HUDEP-2 (cell line): ENCODE measurements around the gene CACNA1S.

Experiments used
- DNase-seq, 76 experiments: peaks; one replicate each; lab custom pipeline; 2025; ENCODE audit not compliant: unreplicated experiment in 76 of 76; lab: John Stamatoyannopoulos, UW

Gene CACNA1S

GRCh38 chr1:201112173-201112731, at the start of gene CACNA1S:
Gene CACNA1S, minus strand, starts transcription at chr1:201112426. Its CDS starts 87 bp downstream, at chr1:201112339.
- DNase-seq, result no peak

- no peak for DNase-seq
Measured at GRCh38 chr1:201157949-201158348, 45.7 kb upstream of the CACNA1S start.

GRCh38 chr1:201156819-201157218, 44.6 kb upstream of the CACNA1S start:
- no peak for DNase-seq

DNA sequence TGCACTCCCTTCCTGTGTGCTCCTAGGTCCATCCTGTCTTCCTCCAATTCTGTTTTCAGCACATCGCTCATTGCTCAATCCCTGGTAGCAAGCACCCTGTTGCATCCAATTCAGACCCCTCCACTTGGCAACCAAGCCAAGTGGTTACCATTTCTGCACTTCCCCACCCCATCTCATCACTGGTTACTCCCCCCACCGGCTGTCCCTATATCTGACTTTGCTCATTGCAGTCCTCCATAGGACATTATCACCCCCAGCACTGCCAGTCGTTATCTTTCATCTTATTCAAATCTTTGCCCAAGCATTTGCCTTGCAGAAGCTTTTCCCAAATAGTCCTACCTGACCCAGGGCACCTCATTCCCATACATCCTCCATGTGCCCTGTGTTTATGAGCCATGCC, 44.1 kb upstream of the CACNA1S start:
- DNase-seq, result no peak

GRCh38 chr1:201155354-201155753, 43.1 kb upstream of the CACNA1S start:
- no peak for DNase-seq

GRCh38 chr1:201154389-201155165, 42.4 kb upstream of the CACNA1S start, which contains the start of gene TMEM9:
Gene TMEM9, minus strand, starts transcription at chr1:201154474. Its CDS starts 551 bp downstream, at chr1:201153923.
- DNase-seq, result peak; percentile 10 to 96 (median 92)

- DNase-seq, result peak in 57 of 76 experiments; percentile 2 to 90 (median 38)
Measured at GRCh38 chr1:201153474-201154388, 41.5 kb upstream of the CACNA1S start.

DNA sequence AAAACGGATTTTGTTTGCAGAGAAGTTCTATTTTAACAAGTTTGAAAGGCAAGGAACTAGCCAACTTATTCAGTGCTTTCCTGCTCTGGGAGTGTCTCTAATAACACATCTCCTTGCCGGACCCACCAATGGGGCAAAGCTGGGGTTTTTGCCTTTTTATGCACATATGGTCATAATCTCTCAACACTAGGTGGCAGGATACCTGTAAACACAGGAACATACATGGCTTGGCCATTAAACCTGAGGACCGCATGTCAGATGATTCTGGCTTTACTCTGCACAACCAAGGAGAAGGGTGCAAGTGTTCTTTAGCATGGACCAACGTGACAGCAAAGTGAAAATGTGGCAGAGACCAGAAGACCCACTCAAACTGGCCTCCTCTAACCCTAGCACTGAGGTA, 37.2 kb upstream of the CACNA1S start:
- DNase-seq, result peak in 19 of 76 experiments; percentile 3 to 45 (median 32)

DNA sequence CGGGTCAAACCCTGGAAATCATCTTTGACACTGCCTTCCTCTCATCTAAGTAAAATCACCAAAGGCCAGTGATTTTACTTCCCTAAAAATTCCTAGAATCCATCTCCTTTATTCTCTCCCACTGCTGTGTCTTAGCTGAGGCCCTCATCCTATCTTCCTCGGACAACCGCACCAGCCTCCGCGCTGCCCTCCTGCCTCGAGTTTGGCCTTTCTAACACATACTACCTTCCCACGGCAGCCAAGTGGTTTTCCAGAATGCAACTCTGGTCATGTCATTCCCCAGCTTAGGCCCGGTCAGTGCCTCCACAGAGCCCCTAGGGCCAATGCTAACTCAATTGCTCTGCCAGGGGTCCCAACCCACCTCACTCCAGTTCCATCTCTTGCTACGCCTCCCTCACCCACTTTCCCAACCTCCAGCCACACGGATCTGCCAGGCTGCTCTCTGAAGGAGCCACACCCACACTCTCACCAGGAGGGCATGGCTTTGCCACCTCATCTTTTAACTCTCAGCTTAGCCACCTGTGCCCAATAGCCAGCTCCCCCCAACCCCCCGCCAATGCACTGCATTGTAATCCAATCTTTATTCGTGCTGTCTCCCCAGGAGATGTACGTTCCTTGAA, 35.3 kb upstream of the CACNA1S start:
- no peak for DNase-seq

DNA sequence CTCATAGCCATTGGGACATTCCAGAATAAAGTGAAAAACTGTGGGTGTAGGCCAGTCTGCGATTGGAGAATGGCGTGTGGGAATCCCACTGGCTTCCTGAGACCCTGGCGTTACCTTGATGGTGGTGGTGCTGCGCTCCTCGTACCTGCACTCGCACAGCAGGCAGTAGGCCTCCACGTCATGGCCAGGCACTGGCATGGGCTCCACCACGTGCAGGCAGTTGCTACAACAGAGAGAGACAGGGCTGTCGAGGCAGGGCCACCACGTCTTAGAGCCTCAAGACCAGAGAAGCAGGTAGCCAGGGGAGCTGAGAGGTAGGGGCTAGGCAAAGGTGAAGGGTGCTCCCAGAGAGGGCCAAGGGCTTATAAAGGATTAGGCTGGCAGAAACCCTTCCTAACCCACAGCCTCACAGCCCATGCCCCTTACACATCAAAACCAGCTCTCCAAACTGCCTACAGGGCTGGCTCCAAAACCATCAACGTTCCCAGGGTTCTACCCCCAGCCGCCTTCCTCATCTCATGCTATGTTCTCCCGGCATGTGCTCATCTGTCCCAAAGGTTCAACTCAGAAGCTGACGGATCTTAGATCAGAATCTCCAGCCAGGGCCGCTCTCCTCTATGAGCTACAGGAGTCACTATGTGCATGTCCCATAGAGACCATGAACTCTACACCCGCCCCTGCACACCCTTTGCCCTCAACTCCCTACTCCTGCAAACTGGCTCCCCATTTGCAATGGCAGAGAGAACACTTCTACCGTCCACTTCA, 34.6 kb upstream of the CACNA1S start:
- no peak for DNase-seq

DNA sequence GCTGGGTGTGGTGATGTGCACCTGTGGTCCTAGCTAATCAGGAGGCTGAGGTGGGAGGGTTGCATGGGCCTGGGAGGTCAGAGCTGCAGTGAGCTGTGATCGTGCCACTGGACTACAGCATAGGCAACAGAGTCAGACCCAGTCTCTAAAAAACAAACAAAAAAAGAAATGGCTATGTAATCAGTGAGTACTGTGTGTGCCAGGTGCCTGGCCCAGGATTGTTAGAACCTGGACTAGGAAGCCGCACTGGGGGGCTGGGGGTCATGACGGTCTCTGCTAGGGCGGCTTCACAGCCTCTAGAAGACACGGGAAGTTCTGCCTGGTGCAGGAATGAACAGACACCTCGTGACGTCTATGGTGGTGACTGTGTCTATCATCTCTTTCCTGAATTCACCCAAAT, 33.6 kb upstream of the CACNA1S start:
- DNase-seq, result no peak

DNA sequence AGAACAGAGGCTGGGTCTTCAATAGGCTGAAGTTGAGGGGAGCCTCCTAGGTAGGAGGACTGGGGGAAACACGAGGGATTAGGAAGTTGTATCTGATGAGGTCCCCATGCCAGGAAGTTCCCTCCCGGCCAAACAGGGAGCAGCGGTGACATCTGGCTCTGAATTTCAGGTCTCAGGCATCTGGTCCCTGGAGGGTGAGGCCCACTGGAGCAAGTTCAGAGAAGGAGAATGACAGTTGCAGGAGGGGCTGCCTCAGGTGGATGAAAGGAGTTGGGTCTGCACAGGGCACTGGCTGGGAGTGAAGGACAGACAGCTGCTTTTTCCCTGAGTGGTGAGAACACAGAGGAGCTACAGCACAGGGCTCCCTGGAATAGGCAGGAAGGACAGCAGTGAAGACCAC, 32.9 kb upstream of the CACNA1S start:
- DNase-seq, result no peak

- no peak for DNase-seq
Measured at GRCh38 chr1:201144701-201145100, 32.5 kb upstream of the CACNA1S start.

DNA sequence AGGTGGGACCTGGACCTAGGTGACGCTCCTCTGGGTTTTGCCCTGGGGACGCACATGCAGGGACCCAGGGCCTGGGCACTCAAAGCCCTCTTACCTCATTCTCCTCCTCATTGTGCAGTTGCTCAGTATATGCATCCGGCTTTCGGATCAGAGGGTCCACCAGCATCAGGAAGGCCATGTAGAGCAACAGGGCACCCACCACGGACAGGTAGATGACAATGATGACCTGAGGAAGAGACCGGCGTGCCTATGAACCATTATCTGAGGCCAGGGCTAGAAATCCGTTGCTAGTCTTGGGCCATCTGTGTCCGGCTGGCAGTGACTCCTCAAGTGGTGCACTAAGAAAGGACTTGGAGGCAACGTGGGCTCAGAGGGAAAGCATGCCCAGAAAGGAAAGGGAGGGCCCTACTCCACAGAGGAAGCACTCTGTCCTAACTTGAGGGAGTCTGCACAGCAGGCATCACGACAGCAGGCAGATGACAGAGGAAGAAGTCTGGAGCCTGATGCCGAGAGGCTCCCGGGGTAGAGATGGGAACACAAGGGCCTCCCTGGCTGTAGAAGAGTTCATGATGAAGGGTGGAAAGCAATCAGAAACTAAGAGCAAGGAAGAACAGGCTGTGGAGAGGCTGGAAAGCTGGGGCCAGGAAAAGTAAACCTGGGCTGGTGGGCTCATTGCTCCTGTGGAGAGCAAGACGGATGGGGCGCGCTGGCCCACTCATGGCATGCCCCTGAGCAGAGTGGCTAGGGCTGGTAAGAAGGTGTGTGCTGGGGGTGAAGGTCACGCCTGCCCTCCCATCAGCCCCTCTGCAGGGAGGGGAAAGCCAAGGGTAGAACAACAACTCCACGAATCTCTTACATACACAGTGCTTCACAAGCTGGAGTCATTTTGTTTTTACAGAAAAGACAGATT, 31.8 kb upstream of the CACNA1S start:
- no peak for DNase-seq

GRCh38 chr1:201142849-201143725, 30.9 kb upstream of the CACNA1S start:
- no peak for DNase-seq

DNA sequence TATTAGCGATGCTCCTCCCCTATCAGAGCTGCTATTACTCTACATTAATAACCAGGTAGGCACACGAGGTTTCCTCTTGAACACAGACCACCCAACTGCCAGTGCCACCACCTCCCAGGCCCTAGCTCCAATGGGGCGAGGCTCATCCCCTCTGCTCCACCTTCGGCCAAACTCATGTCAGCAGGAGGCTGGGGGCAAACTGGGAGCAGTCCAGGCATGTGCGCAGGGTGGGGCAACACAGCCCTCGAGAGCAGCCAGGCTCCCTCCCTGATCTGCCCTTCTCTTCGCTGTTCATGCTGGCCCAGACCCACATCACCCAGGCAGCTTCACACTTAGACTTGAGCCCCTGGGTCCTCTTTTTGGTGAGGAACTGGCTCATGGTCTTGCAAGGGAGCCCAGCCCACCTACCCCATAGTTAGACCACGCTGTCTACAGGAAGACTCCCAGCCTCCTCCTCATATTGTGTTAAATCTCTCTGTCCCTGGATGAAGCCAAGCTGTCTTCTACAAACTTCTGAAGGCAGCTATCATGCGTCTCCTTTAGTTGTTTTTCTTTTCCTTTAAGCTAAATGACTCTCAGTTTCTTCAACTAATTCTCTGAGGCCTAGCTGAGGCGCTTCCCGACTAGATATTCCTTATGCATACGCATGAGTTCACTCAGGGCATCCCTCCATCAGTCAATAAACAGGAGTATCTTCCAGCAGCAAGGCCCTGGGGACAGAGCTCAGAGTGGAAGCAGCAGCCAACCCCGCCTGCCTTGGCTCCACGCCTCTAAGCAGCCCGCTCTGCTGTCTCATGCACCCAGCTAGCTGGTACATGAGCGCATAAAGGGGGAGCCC, 30.0 kb upstream of the CACNA1S start:
- no peak for DNase-seq

DNA sequence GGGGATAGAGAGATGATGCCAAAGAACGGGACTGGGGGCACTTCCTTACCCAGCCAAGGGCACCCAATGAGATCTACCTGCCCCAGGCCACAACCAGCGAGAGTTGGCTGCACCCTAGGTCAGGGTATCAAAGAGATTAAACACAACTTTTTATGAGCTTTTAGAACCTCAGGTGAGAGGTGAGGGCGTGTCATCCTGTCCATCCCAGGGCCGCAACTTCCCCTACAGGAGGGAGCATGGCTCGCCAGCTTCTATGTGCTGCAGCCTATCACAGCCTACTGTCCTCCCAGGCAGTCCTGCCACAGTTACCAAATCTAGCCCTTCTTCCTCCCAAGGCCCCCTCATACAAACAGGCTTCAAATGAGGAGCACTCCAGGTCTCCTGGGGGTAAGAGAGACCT, 29.2 kb upstream of the CACNA1S start:
- DNase-seq, result no peak
